ENCODE results near the gene AFG1L. TPM values are rescaled to one million over a fixed set of nuclear protein-coding genes. Genes with fewer than 3 reads are reported as not detected.

The AFG1L gene
- total RNA-seq, 1 donor from 2014 or later: 13.3 TPM

DNA sequence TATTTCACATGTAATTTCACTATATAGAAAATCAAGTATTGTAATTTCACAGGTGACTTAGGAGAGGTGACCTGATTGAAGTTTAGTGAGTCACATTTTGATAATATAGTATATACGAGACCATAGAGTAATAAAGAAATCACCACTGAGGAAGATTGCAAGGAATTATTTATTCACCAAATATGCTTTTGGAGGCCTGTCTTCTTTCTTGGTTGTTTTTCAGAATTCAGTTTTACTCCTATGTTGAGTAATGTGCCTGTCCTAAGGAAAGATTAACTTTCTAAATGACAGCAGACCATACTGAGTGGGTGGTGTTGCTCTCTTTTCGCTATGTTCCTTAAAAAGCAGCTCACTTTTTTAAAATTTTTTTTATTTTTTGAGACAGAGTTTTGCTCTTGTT lies 178.3 kb downstream of the AFG1L start:
- Histone ChIP-seq H3K27ac (replicated peaks) (no peak overlapping the region), H3K27me3 (ENCODE audit: low read depth) (no peaks in the 10 kb centered on the region), H3K4me1 (peaks cover 11% of the 10 kb centered on the region), H3K9me3 (replicated peaks) (no peaks in the 10 kb centered on the region), H3K4me3 (no peak overlapping the region), H3K36me3 (no peaks in the 10 kb centered on the region)
- intact Hi-C loops (cut with micrococcal nuclease): no loop called here
- DNase-seq: no peak
- TF ChIP-seq, protein P1, sequence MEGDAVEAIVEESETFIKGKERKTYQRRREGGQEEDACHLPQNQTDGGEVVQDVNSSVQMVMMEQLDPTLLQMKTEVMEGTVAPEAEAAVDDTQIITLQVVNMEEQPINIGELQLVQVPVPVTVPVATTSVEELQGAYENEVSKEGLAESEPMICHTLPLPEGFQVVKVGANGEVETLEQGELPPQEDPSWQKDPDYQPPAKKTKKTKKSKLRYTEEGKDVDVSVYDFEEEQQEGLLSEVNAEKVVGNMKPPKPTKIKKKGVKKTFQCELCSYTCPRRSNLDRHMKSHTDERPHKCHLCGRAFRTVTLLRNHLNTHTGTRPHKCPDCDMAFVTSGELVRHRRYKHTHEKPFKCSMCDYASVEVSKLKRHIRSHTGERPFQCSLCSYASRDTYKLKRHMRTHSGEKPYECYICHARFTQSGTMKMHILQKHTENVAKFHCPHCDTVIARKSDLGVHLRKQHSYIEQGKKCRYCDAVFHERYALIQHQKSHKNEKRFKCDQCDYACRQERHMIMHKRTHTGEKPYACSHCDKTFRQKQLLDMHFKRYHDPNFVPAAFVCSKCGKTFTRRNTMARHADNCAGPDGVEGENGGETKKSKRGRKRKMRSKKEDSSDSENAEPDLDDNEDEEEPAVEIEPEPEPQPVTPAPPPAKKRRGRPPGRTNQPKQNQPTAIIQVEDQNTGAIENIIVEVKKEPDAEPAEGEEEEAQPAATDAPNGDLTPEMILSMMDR (IDR thresholded peaks at IDR 0.05; ENCODE audit: borderline replicate concordance): no peak

DNA sequence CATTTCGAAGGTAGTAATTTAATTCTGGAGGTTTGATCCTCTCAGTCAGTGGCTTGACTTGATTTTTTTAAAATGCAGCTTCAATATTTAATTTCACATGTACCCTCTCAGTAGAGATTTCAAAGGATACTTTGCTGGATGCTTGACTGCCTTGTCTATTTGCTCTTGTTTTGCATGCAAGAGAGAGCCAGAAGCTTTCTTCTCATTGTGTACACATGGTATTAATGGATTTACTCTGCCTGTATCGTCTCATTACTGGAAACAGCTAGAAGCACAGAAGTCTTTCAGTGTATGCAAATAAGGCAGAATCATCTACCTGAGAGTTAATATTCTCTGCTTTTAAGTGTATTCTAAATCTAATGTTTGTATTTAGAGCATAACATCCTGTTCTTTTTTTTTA lies 181.5 kb downstream of the AFG1L start:
- Histone ChIP-seq H3K9me3 (replicated peaks) (peaks cover 1% of the 10 kb centered on the region), H3K27ac (replicated peaks) (no peak overlapping the region), H3K36me3 (peaks cover 6% of the 10 kb centered on the region), H3K27me3 (ENCODE audit: low read depth) (no peaks in the 10 kb centered on the region), H3K4me3 (no peak overlapping the region), H3K4me1 (no peaks in the 10 kb centered on the region)
- no peak for DNase-seq
- intact Hi-C loops (cut with micrococcal nuclease): no loop called here
- TF ChIP-seq, protein P1 (IDR thresholded peaks at IDR 0.05; ENCODE audit: borderline replicate concordance): no peak

DNA sequence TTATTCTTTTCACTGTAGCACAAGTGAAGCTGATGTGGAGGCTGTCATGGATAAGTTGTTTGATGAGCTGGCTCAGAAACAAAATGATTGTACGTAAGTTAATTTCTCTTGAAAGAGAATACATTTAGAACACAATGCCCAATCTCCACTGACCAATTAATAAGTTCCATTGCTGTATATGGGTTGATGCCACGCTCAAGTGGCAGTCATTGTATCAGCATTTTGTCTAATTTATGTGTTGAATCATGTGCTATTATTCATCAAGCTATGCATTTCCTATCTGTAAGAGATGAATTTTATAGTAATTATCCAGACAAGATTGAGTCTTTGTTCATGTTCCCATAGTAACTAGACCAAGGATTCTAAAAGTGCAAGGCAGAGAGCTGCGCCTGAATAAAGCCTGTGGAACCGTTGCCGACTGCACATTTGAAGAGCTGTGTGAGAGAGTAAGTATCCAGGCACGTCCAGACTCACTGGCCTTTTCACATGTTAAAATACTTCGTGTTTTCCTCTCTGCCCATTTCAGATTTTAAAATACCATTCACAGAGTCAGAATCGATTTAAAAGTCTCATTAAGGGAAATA lies 182.1 kb downstream of the AFG1L start:
- DNase-seq: no peak
- intact Hi-C loops (cut with micrococcal nuclease): no loop called here

DNA sequence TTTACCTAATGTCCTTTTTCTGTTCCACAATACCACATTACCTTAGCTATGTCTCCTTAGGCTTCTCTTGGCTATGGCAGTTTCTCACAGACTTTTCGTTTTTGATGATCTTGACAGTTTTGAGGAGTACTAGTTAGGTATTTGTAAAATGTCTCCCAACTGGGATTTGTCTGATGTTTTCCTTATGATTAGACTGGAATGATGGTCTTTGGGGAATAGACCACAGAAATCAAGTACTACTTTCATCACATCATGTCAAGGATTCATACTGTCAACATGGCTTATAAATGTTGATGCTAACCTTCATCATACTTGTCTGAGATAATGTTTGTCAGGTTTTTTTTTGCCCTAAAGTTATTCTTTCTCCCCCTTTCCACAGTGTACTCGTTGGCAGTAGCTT lies 187.7 kb downstream of the AFG1L start:
- Histone ChIP-seq H3K36me3 (peaks cover 6% of the 10 kb centered on the region), H3K9me3 (replicated peaks) (peaks cover 4% of the 10 kb centered on the region), H3K27ac (replicated peaks) (no peak overlapping the region), H3K4me1 (no peaks in the 10 kb centered on the region), H3K4me3 (no peak overlapping the region), H3K27me3 (ENCODE audit: low read depth) (no peaks in the 10 kb centered on the region)
- TF ChIP-seq, protein P1 (IDR thresholded peaks at IDR 0.05; ENCODE audit: borderline replicate concordance): no peak
- DNase-seq: no peak
- intact Hi-C loops (cut with micrococcal nuclease): no loop called here

More for the DNA sequence above, 182.1 kb downstream of the AFG1L start:
- TF ChIP-seq, protein P1 (IDR thresholded peaks at IDR 0.05; ENCODE audit: borderline replicate concordance): no peak
- Histone ChIP-seq H3K27me3 (ENCODE audit: low read depth) (no peaks in the 10 kb centered on the region), H3K36me3 (peaks cover 6% of the 10 kb centered on the region), H3K4me1 (no peaks in the 10 kb centered on the region), H3K4me3 (no peak overlapping the region), H3K27ac (replicated peaks) (no peak overlapping the region), H3K9me3 (replicated peaks) (peaks cover 4% of the 10 kb centered on the region)

DNA sequence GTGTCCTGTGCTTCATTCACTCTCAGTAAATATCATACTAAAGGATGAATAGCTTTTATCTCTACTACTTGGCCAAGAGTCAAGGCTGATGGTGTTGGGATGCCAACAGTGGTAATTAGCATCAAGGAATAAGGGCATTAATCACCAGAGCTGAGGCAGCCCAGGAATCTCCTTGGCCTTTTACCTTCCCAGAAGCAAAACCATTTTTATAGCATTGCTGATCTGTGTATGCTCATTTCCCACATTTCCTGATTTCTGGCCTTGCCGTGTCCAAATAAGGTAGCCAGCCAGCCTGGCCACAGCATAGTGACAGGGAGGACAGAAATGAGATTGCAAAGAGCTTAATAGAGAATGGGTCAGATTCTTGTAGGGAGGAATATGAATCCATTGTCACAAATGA lies 189.2 kb downstream of the AFG1L start:
- TF ChIP-seq, protein P1 (IDR thresholded peaks at IDR 0.05; ENCODE audit: borderline replicate concordance): no peak
- H3K4me1 ChIP-seq: no peaks in the 10 kb centered on the region
- intact Hi-C loops (cut with micrococcal nuclease): no loop called here
- no peak for DNase-seq
- H3K27me3 ChIP-seq (ENCODE audit: low read depth): no peaks in the 10 kb centered on the region
- no peak overlapping the region for H3K27ac ChIP-seq (replicated peaks)
- no peak overlapping the region for H3K4me3 ChIP-seq
- H3K9me3 ChIP-seq (replicated peaks): peaks cover 4% of the 10 kb centered on the region
- peaks cover 6% of the 10 kb centered on the region for H3K36me3 ChIP-seq
